ENCODE results near the gene ZEB2. TPM values are rescaled to one million over a fixed set of nuclear protein-coding genes. Genes with fewer than 3 reads are reported as not detected.
A peak's percentile ranks its signal among the peaks of the same experiment; 100 is the strongest.

The ZEB2 gene
- total and polyA plus RNA-seq, 12 donors, result 29.0 to 226 (median 142) TPM

DNA sequence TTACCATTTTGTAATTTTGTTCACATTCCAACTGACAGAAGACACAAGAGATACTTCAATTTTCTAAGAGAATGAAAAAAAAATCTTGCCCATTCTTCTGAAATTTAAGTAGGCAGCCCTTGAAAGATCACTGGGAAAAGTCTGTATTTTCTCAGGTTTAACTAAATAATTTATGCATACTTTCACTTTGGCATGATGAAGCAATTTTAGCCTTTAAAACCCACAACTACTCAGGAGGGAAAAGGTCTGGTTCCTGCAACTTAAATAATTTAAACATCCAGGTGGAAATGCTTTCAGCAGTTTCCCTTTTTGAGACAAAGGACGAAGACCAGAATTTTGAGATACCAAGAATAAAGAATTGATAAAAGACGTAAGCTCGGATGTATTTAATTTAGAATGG, 61.4 kb downstream of the ZEB2 start:
- DNase-seq, result no peak
- H3K4me1 ChIP-seq (replicated peaks in 1 of 2), result peaks cover 69 to 99% of the 10 kb centered on the region in 2 donors
- H3K27me3 ChIP-seq, result no peaks in the 10 kb centered on the region
- H3K9me3 ChIP-seq (replicated peaks in 1 of 3), result no peaks in the 10 kb centered on the region
- TF ChIP-seq POLR2A (IDR thresholded peaks at IDR 0.05), result no peak
- TF ChIP-seq, protein P1, sequence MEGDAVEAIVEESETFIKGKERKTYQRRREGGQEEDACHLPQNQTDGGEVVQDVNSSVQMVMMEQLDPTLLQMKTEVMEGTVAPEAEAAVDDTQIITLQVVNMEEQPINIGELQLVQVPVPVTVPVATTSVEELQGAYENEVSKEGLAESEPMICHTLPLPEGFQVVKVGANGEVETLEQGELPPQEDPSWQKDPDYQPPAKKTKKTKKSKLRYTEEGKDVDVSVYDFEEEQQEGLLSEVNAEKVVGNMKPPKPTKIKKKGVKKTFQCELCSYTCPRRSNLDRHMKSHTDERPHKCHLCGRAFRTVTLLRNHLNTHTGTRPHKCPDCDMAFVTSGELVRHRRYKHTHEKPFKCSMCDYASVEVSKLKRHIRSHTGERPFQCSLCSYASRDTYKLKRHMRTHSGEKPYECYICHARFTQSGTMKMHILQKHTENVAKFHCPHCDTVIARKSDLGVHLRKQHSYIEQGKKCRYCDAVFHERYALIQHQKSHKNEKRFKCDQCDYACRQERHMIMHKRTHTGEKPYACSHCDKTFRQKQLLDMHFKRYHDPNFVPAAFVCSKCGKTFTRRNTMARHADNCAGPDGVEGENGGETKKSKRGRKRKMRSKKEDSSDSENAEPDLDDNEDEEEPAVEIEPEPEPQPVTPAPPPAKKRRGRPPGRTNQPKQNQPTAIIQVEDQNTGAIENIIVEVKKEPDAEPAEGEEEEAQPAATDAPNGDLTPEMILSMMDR (IDR thresholded peaks at IDR 0.05), result no peak
- 61 to 81% (median 76%) methylated on average over 3 of the region's 3 CpGs for WGBS, 4 donors
- intact Hi-C loops (cut with DNase I), result no loop called here
- peak overlapping the region in 2 of 5 donors; percentile 41 to 63 for H3K27ac ChIP-seq
- H3K36me3 ChIP-seq (replicated peaks in 1 of 2), result no peaks in the 10 kb centered on the region
- H3K4me3 ChIP-seq, result no peak overlapping the region

DNA sequence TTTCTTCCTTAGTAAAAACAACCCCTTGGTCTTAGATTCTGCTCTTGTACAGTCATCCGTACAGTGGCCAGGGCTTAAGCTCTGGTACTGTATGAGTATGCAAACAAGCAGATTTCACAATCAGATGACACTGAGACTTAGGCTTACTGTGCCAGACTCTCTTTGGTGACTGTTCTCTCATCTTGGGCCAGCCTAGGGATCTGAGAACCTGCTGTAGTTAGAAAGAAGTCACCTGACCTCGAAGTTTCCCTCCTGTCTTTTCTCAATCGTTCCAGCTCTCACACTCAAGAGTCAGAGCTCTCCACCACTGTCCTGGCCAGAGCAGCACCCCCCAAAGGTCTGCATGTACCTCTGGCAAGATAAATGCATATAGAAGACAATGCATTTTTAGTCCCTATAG, 63.2 kb downstream of the ZEB2 start:
- TF ChIP-seq POLR2A (IDR thresholded peaks at IDR 0.05), result peak in 1 of 2 donors; percentile 42
- TF ChIP-seq, protein P1 (IDR thresholded peaks at IDR 0.05), result no peak
- Histone ChIP-seq H3K36me3 (replicated peaks in 1 of 2) (no peaks in the 10 kb centered on the region), H3K4me3 (no peak overlapping the region), H3K9me3 (replicated peaks in 1 of 3) (no peaks in the 10 kb centered on the region), H3K4me1 (replicated peaks in 1 of 2) (peaks cover 70 to 99% of the 10 kb centered on the region in 2 donors), H3K27ac (peak overlapping the region; percentile 20 to 72 (median 57)), H3K27me3 (no peaks in the 10 kb centered on the region)
- intact Hi-C loops (cut with DNase I), result no loop called here
- 21 to 37% (median 25%) methylated on average over 3 of the region's 3 CpGs for WGBS, 4 donors
- DNase-seq, result peak; percentile 51 to 86 (median 81)

DNA sequence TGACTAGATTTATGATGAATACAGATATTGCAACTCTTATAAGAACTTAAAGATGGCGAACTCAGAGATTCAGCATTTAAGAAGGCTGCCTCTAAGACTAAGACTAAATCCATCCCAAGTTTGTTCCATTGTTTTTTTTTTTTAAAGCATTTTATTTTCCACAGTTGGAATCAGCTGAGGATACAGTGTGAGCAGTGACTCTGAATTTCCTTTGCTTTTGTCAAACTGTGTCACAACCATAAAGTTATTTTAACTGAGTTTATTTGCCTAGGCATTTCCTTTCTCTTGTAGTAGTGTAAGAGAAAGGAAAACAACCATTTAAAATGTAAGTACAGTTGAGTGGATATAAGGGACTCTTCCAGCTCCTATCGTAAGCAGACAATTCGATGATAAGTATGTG, 63.9 kb downstream of the ZEB2 start:
- Histone ChIP-seq H3K4me1 (replicated peaks in 1 of 2) (peaks cover 63 to 95% of the 10 kb centered on the region in 2 donors), H3K4me3 (no peak overlapping the region), H3K9me3 (replicated peaks in 1 of 3) (no peaks in the 10 kb centered on the region), H3K36me3 (replicated peaks in 1 of 2) (no peaks in the 10 kb centered on the region), H3K27ac (peak overlapping the region in 3 of 5 donors; percentile 57 to 72 (median 72)), H3K27me3 (no peaks in the 10 kb centered on the region)
- intact Hi-C loops (cut with DNase I), result no loop called here
- DNase-seq, result no peak
- 81 to 90% (median 88%) methylated on average over 3 of the region's 3 CpGs for WGBS, 4 donors
- no peak for TF ChIP-seq POLR2A (IDR thresholded peaks at IDR 0.05)
- TF ChIP-seq, protein P1 (IDR thresholded peaks at IDR 0.05), result no peak

DNA sequence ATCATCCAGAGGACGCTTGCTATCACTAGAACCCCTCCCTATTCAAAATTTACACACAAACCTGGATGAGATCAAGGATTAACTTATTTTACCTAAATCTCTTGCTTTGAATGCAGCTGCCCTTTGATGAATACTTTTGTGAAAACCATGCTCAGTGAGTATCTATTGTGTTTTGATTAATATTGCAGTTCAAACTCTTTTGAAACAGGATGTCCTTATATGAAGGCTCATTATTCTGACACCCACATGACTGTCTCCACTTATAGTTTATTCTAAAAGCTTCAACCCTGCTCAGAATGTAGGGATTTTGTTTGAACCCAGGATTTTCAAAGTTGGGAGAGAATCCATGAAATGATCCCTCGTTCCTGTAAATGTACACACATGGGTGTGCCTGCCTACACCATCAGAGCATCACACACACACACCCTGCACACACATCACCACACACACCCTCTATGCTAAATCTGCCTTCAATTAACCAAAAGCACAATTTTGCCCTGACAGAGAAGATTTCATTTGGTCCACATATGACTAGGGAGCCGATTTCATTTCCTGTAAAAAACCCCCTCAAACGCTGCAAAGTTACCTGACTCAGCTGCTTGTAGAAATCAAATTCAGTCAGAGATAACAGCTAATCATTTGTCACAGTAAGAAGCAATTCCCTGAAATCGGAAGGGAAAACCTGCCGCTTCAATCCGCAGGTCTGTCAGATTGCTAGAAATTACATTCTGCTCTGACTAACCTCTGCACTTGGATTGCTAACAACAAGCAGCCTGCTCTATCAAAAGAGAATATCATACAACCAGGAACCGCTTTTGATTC, 65.2 kb downstream of the ZEB2 start:
- no peaks in the 10 kb centered on the region for H3K36me3 ChIP-seq (replicated peaks in 1 of 2)
- peak overlapping the region in 4 of 5 donors; percentile 33 to 72 (median 65) for H3K27ac ChIP-seq
- no peak for DNase-seq
- no peak overlapping the region for H3K4me3 ChIP-seq
- H3K27me3 ChIP-seq, result no peaks in the 10 kb centered on the region
- 28 to 37% (median 33%) methylated on average over 8 of the region's 8 CpGs for WGBS, 4 donors
- intact Hi-C loops (cut with DNase I), result no loop called here
- no peaks in the 10 kb centered on the region for H3K9me3 ChIP-seq (replicated peaks in 1 of 3)
- H3K4me1 ChIP-seq (replicated peaks in 1 of 2), result peaks cover 54 to 95% of the 10 kb centered on the region in 2 donors
- TF ChIP-seq, protein P1 (IDR thresholded peaks at IDR 0.05), result no peak
- TF ChIP-seq POLR2A (IDR thresholded peaks at IDR 0.05), result no peak

Data from adrenal gland (tissue), 12 donors.